CD14-positive monocyte (primary cell): Measurements from ENCODE around the gene TRAK2. TPM values are rescaled to one million over a fixed set of nuclear protein-coding genes. Genes with fewer than 3 reads are reported as not detected.

Source experiments
- DNase-seq, 3 donors: peaks; one replicate each; pipeline ENCODE4 v3.0.0-alpha.2; 2011 to 2022
- H2AFZ ChIP-seq: 2 replicates; pipeline ENCODE4 v1.6.0; 2012; ENCODE audit warnings: mild to moderate bottlenecking, low read depth, low read length, inconsistent platforms; ENCODE audit not compliant: insufficient read depth, poor library complexity, severe bottlenecking
- H3K27ac ChIP-seq, 2 donors: 1 replicate in 1 of 2; 2 replicates in 1 of 2; pipeline ENCODE4 v1.5.1; 2012 to 2013; ENCODE audit warnings: low read length in 2 of 2, control low read depth in 1 of 2, inconsistent platforms in 1 of 2, low read depth in 1 of 2, mild to moderate bottlenecking in 1 of 2
- H3K27me3 ChIP-seq, 2 donors: one replicate each; pipeline versions ENCODE4 v1.6.0 to v1.6.1; 2011 to 2013; ENCODE audit warnings: low read length in 2 of 2; ENCODE audit not compliant: control insufficient read depth in 2 of 2, insufficient read depth in 2 of 2
- H3K36me3 ChIP-seq, 2 donors: replicated peaks in 1 of 2; 1 replicate in 1 of 2; 2 replicates in 1 of 2; pipeline versions ENCODE4 v1.5.1 to v1.6.1; 2012 to 2013; ENCODE audit warnings: low read length in 2 of 2, control low read depth in 1 of 2, inconsistent platforms in 1 of 2, mild to moderate bottlenecking in 1 of 2; ENCODE audit not compliant: insufficient read depth in 2 of 2, control insufficient read depth in 1 of 2
- H3K4me1 ChIP-seq, 2 donors: 1 replicate in 1 of 2; 2 replicates in 1 of 2; pipeline versions ENCODE4 v1.5.1 to v1.6.1; 2012 to 2013; ENCODE audit warnings: low read length in 2 of 2, control low read depth in 1 of 2, inconsistent platforms in 1 of 2, mild to moderate bottlenecking in 1 of 2, moderate library complexity in 1 of 2; ENCODE audit not compliant: insufficient read depth in 2 of 2, control insufficient read depth in 1 of 2
- H3K4me2 ChIP-seq: replicated peaks from 2 replicates; pipeline ENCODE3; 2012; ENCODE audit warnings: low read length, moderate library complexity, mild to moderate bottlenecking; ENCODE audit not compliant: poor library complexity, severe bottlenecking; ENCODE audit errors: extremely low read depth
- H3K4me3 ChIP-seq, 3 experiments: fragments of 200-600 bp in 1 of 3; sonication (generic) in 1 of 3; replicated peaks in 1 of 3; 1 replicate in 2 of 3; 2 replicates in 1 of 3; pipeline ENCODE4 v1.5.1; 2011 to 2013; ENCODE audit warnings: low read length in 3 of 3, mild to moderate bottlenecking in 3 of 3, control low read depth in 2 of 3, low read depth in 2 of 3, inconsistent platforms in 1 of 3, moderate library complexity in 1 of 3
- H3K79me2 ChIP-seq: 2 replicates; pipeline ENCODE4 v1.6.0; 2012; ENCODE audit warnings: mild to moderate bottlenecking, control low read depth, inconsistent platforms, low read length, moderate library complexity; ENCODE audit not compliant: insufficient read depth
- H3K9ac ChIP-seq: 2 replicates; pipeline ENCODE4 v1.6.0; 2017; ENCODE audit warnings: low read length, mild to moderate bottlenecking; ENCODE audit not compliant: insufficient read depth, poor library complexity, severe bottlenecking
- H3K9me3 ChIP-seq, 2 donors: replicated peaks in 1 of 2; 1 replicate in 1 of 2; 2 replicates in 1 of 2; pipeline versions ENCODE4 v1.5.1 to v1.6.1; 2012 to 2013; ENCODE audit warnings: low read length in 2 of 2, control low read depth in 1 of 2; ENCODE audit not compliant: control insufficient read depth in 1 of 2, insufficient read depth in 1 of 2
- H4K20me1 ChIP-seq: 2 replicates; pipeline ENCODE4 v1.6.0; 2012; ENCODE audit warnings: mild to moderate bottlenecking, low read length, control low read depth, moderate library complexity; ENCODE audit not compliant: insufficient read depth
- H3K27ac Mint-ChIP-seq, 7 donors: one replicate each; pipeline ENCODE4 v1.8.0; 2020; ENCODE audit warnings: mild to moderate bottlenecking in 7 of 7, mixed read lengths in 7 of 7, moderate library complexity in 6 of 7, inconsistent platforms in 2 of 7
- H3K27me3 Mint-ChIP-seq, 3 donors: one replicate each; pipeline ENCODE4 v1.8.0; 2021 to 2022; ENCODE audit warnings: low read depth in 3 of 3, mild to moderate bottlenecking in 3 of 3, mixed read lengths in 3 of 3, moderate library complexity in 3 of 3, inconsistent platforms in 1 of 3
- H3K36me3 Mint-ChIP-seq, 2 donors: one replicate each; pipeline ENCODE4 v1.8.0; 2020; ENCODE audit warnings: mixed read lengths in 2 of 2, inconsistent platforms in 1 of 2, mild to moderate bottlenecking in 1 of 2
- H3K4me1 Mint-ChIP-seq: one replicate; pipeline ENCODE4 v1.8.0; 2020; ENCODE audit warnings: mild to moderate bottlenecking, mixed read lengths
- H3K4me3 Mint-ChIP-seq, 2 donors: one replicate each; pipeline ENCODE4 v1.8.0; 2020; ENCODE audit warnings: mild to moderate bottlenecking in 2 of 2, mixed read lengths in 2 of 2, moderate library complexity in 1 of 2
- H3K9me3 Mint-ChIP-seq, 7 donors: one replicate each; pipeline ENCODE4 v1.8.0; 2020 to 2022; ENCODE audit warnings: mixed read lengths in 7 of 7, mild to moderate bottlenecking in 6 of 7, moderate library complexity in 6 of 7, inconsistent platforms in 2 of 7
- CTCF ChIP-seq: fragments of 200-600 bp; IDR thresholded peaks from one replicate; pipeline ENCODE4 v1.8.0; 2022; ENCODE audit warnings: antibody characterized with exemption, mild to moderate bottlenecking
- WGBS: methylation state at CpG from one replicate; pipeline ENCODE4 v1.1.5; 2013; ENCODE audit warnings: missing lambda C conversion rate; ENCODE audit not compliant: insufficient coverage; 5-methylcytosine and 5-hydroxymethylcytosine counted together
- intact Hi-C, 2 donors: fragments of 100-400 bp; cut with micrococcal nuclease; formaldehyde crosslinking; loops; one replicate each; pipeline versions ENCODE4 v1.15.0 to v1.15.1; 2023
- polyA plus RNA-seq, 3 donors: library from polyadenylated mRNA; depleted of rRNA in 1 of 3; unstranded in 2 of 3; stranded (reverse) in 1 of 3; fragments of 300-500 nt in 2 of 3; fragments of >200 nt in 1 of 3; fragmentation: Illumina TruSeq in 2 of 3; gene quantifications; 1 replicate in 2 of 3; 2 replicates in 1 of 3; pipeline ENCODE4 v1.2.3, GENCODE V29; 2012 to 2021
- small RNA-seq: library from RNA; depleted of rRNA; stranded (forward); fragments of <200 nt; gene quantifications from one replicate; pipeline ENCODE3, GENCODE V24; 2012; ENCODE audit warnings: low read depth; ENCODE audit not compliant: insufficient read length

TRAK2 gene
- polyA plus RNA-seq, 3 donors, result 7.6 to 16.8 (median 15.3) TPM

- Histone ChIP-seq H3K79me2 (no peaks in the 10 kb centered on the region), H3K4me1 (no peaks in the 10 kb centered on the region), H3K9me3 (peaks cover 0 to 3% of the 10 kb centered on the region in 2 donors), H4K20me1 (no peaks in the 10 kb centered on the region), H3K4me3 (no peak overlapping the region), H3K4me2 (no peak overlapping the region), H3K36me3 (no peaks in the 10 kb centered on the region), H3K9ac (no peak overlapping the region), H3K27me3 (no peaks in the 10 kb centered on the region), H3K27ac (no peak overlapping the region), H2AFZ (no peak overlapping the region)
- Mint-ChIP-seq H3K27me3 (peaks cover 0 to 1% (median 0%) of the 10 kb centered on the region in 3 donors), H3K4me3 (no peak overlapping the region), H3K4me1 (no peaks in the 10 kb centered on the region), H3K9me3 (peaks cover 3 to 20% (median 12%) of the 10 kb centered on the region in 7 donors), H3K36me3 (no peaks in the 10 kb centered on the region), H3K27ac (no peak overlapping the region)
- no CpG with 5 or more reads among the region's 1 CpG for WGBS
- DNase-seq, result no peak
- TF ChIP-seq CTCF, result no peak
- intact Hi-C loops, result no loop called here
Observed at GRCh38 chr2:201329409-201329808, 121.8 kb downstream of the TRAK2 start.

- Histone ChIP-seq H3K27ac (no peak overlapping the region), H3K9me3 (peaks cover 3 to 12% of the 10 kb centered on the region in 2 donors), H3K9ac (no peak overlapping the region), H2AFZ (no peak overlapping the region), H3K4me2 (no peak overlapping the region), H3K79me2 (no peaks in the 10 kb centered on the region), H3K27me3 (no peaks in the 10 kb centered on the region), H4K20me1 (no peaks in the 10 kb centered on the region), H3K4me3 (no peak overlapping the region), H3K4me1 (no peaks in the 10 kb centered on the region), H3K36me3 (no peaks in the 10 kb centered on the region)
- intact Hi-C loops, result no loop called here
- no peak for DNase-seq
- WGBS, result no CpG with 5 or more reads among the region's 3 CpGs
- Mint-ChIP-seq H3K27me3 (peaks cover 0 to 1% (median 0%) of the 10 kb centered on the region in 3 donors), H3K4me1 (no peaks in the 10 kb centered on the region), H3K4me3 (no peak overlapping the region), H3K27ac (no peak overlapping the region), H3K9me3 (peaks cover 14 to 26% (median 21%) of the 10 kb centered on the region in 7 donors), H3K36me3 (no peaks in the 10 kb centered on the region)
- TF ChIP-seq CTCF, result no peak
Observed at GRCh38 chr2:201327678-201328077, 123.6 kb downstream of the TRAK2 start.

Small RNA genes lying within 50 kb of the gene (small RNA-seq; reads per million reads assigned to genes)
- gene RF00019, result not detected

Other genes with a start within 250 kb of the TRAK2 start
- 100 to 1,000 TPM in 1 of 3 donors, 10 to 100 TPM in 2; 40.0 to 123 (median 80.7) TPM for gene CASP8, start 190.9 kb downstream of the TRAK2 start, polyA plus RNA-seq
- under 1 TPM in 2 of 3 donors, not detected in 1; 0.16 to 0.91 TPM for gene FLACC1, start 94.1 kb downstream of the TRAK2 start, polyA plus RNA-seq
- 10 to 100 TPM in 2 of 3 donors, 1 to 10 TPM in 1; 6.9 to 25.6 (median 22.0) TPM for gene STRADB, start 282 bp upstream of the TRAK2 start, polyA plus RNA-seq
- 1 to 10 TPM in 1 of 3 donors, under 1 TPM in 2; 0.33 to 1.0 (median 0.53) TPM for gene TMEM237, start 192.0 kb upstream of the TRAK2 start, polyA plus RNA-seq
- gene MPP4, start 247.2 kb upstream of the TRAK2 start, polyA plus RNA-seq, result under 1 TPM in 1 of 3 donors, not detected in 2; 0.04 TPM